Nephron (organoid): Measurements from ENCODE around the gene C14orf180.
A peak's percentile ranks its signal among the peaks of the same experiment; 100 is the strongest.

Experiments
- H3K27ac Mint-ChIP-seq, 3 experiments: 2 replicates each; pipeline ENCODE4 v1.8.0; 2020; ENCODE audit warnings: mixed read lengths in 3 of 3, mild to moderate bottlenecking in 2 of 3, moderate library complexity in 1 of 3
- H3K27me3 Mint-ChIP-seq: 2 replicates; pipeline ENCODE4 v1.8.0; 2021; ENCODE audit warnings: low read depth, mild to moderate bottlenecking, moderate library complexity, mixed read lengths
- H3K36me3 Mint-ChIP-seq: 2 replicates; pipeline ENCODE4 v1.8.0; 2020; ENCODE audit warnings: low read depth, mixed read lengths
- H3K4me1 Mint-ChIP-seq: 2 replicates; pipeline ENCODE4 v1.8.0; 2020; ENCODE audit warnings: mixed read lengths
- H3K4me3 Mint-ChIP-seq, 3 experiments: 2 replicates each; pipeline ENCODE4 v1.8.0; 2020; ENCODE audit warnings: mild to moderate bottlenecking in 3 of 3, mixed read lengths in 3 of 3, moderate library complexity in 2 of 3
- H3K9me3 Mint-ChIP-seq: 2 replicates; pipeline ENCODE4 v1.8.0; 2020; ENCODE audit warnings: mixed read lengths
- CTCF ChIP-seq, 3 experiments: fragments of 200-600 bp; sonication (generic); IDR thresholded peaks; one replicate each; pipeline ENCODE4 v1.5.0; 2021; ENCODE audit warnings: antibody characterized with exemption in 3 of 3; ENCODE audit not compliant: unreplicated experiment in 3 of 3

The C14orf180 gene

GRCh38 chr14:104601786-104602185 lies 22.2 kb downstream of the C14orf180 start:
- no peaks in the 10 kb centered on the region for H3K9me3 Mint-ChIP-seq
- no peak overlapping the region for H3K27ac Mint-ChIP-seq
- no peaks in the 10 kb centered on the region for H3K36me3 Mint-ChIP-seq
- peaks cover 11% of the 10 kb centered on the region for H3K4me1 Mint-ChIP-seq
- no peak overlapping the region for H3K4me3 Mint-ChIP-seq
- peaks cover 69% of the 10 kb centered on the region for H3K27me3 Mint-ChIP-seq
- no peak for TF ChIP-seq CTCF (IDR thresholded peaks at IDR 0.05; ENCODE audit: unreplicated experiment in 3 of 3)

- Mint-ChIP-seq H3K27me3 (peaks cover 72% of the 10 kb centered on the region), H3K36me3 (no peaks in the 10 kb centered on the region), H3K9me3 (peaks cover 3% of the 10 kb centered on the region), H3K4me3 (no peak overlapping the region), H3K27ac (no peak overlapping the region), H3K4me1 (peaks cover 11% of the 10 kb centered on the region)
- no peak for TF ChIP-seq CTCF (IDR thresholded peaks at IDR 0.05; ENCODE audit: unreplicated experiment in 3 of 3)
Measured at GRCh38 chr14:104602315-104602932, 22.9 kb downstream of the C14orf180 start.

- peaks cover 11% of the 10 kb centered on the region for H3K4me1 Mint-ChIP-seq
- peak overlapping the region in 1 of 3 experiments; percentile 21 for H3K4me3 Mint-ChIP-seq
- peaks cover 74% of the 10 kb centered on the region for H3K27me3 Mint-ChIP-seq
- H3K9me3 Mint-ChIP-seq, result peaks cover 3% of the 10 kb centered on the region
- TF ChIP-seq CTCF (IDR thresholded peaks at IDR 0.05; ENCODE audit: unreplicated experiment in 3 of 3), result no peak
- H3K36me3 Mint-ChIP-seq, result no peaks in the 10 kb centered on the region
- H3K27ac Mint-ChIP-seq, result no peak overlapping the region
Measured at GRCh38 chr14:104602933-104603325, 23.4 kb downstream of the C14orf180 start.

GRCh38 chr14:104603711-104604401 lies 24.3 kb downstream of the C14orf180 start:
- Mint-ChIP-seq H3K27me3 (peaks cover 78% of the 10 kb centered on the region), H3K9me3 (peaks cover 3% of the 10 kb centered on the region), H3K4me3 (peak overlapping the region; percentile 63 to 78 (median 71)), H3K4me1 (peaks cover 6% of the 10 kb centered on the region), H3K36me3 (no peaks in the 10 kb centered on the region), H3K27ac (no peak overlapping the region)
- no peak for TF ChIP-seq CTCF (IDR thresholded peaks at IDR 0.05; ENCODE audit: unreplicated experiment in 3 of 3)

- Mint-ChIP-seq H3K27me3 (peaks cover 87% of the 10 kb centered on the region), H3K27ac (no peak within 1 kb of the TSS), H3K36me3 (no peaks in the 10 kb centered on the region), H3K4me3 (peak within 1 kb of the TSS; percentile 72 to 78 (median 73)), H3K4me1 (peaks cover 6% of the 10 kb centered on the region), H3K9me3 (peaks cover 3% of the 10 kb centered on the region)
- no peak for TF ChIP-seq CTCF (IDR thresholded peaks at IDR 0.05; ENCODE audit: unreplicated experiment in 3 of 3)
Measured at GRCh38 chr14:104604458-104605449, 25.2 kb downstream of the C14orf180 start, which contains the start of gene TMEM179. Gene TMEM179 (minus strand): TSS chr14:104604772. CDS start chr14:104604741, 31 bp downstream.
